H1 (cell line): ENCODE data around the gene CEP57L1. TPM values are rescaled to one million over a fixed set of nuclear protein-coding genes. Genes with fewer than 3 reads are reported as not detected.

ENCODE experiments used
- CTCF ChIA-PET: fragments of 300-600 bp; sonication (Branson Sonifier 250); formaldehyde crosslinking; loops from one replicate; lab custom pipeline; 2021; ENCODE audit not compliant: partially characterized antibody; lab: Charles Lee
- POLR2A ChIA-PET: fragments of 300-600 bp; sonication (Branson Sonifier 250); formaldehyde crosslinking; loops from one replicate; lab custom pipeline; 2021; ENCODE audit warnings: inconsistent platforms; ENCODE audit not compliant: partially characterized antibody; lab: Charles Lee
- DNase-seq, 2 experiments: peaks; one replicate each; pipeline versions ENCODE4 v3.0.0 to v3.0.0-alpha.2; 2010 to 2022; ENCODE audit warnings: low spot score in 2 of 2, low read depth in 1 of 2, mixed read lengths in 1 of 2
- FAIRE-seq: peaks from 2 replicates; lab custom pipeline; 2011; peaks lifted over from hg19 to GRCh38; lab: Jason Lieb, UNC
- H2AFZ ChIP-seq: 2 replicates; pipeline ENCODE4 v1.8.1; 2012; ENCODE audit warnings: low read length, inconsistent platforms
- H2AK5ac ChIP-seq: 2 replicates; pipeline ENCODE4 v1.6.1; 2013; ENCODE audit warnings: low read depth, low read length
- H2BK120ac ChIP-seq: replicated peaks from 2 replicates; pipeline ENCODE3; 2013; ENCODE audit warnings: low read depth, low read length, inconsistent platforms
- H2BK12ac ChIP-seq: 2 replicates; pipeline ENCODE4 v1.6.1; 2013; ENCODE audit warnings: low read depth, low read length
- H2BK15ac ChIP-seq: 2 replicates; pipeline ENCODE4 v1.6.1; 2013; ENCODE audit warnings: low read length
- H2BK20ac ChIP-seq: 2 replicates; pipeline ENCODE4 v1.6.1; 2013; ENCODE audit warnings: low read length
- H2BK5ac ChIP-seq: 2 replicates; pipeline ENCODE4 v1.6.1; 2013; ENCODE audit warnings: low read depth, low read length
- H3K14ac ChIP-seq: 2 replicates; pipeline ENCODE4 v1.6.1; 2013; ENCODE audit warnings: inconsistent platforms; ENCODE audit not compliant: insufficient read length
- H3K18ac ChIP-seq: 2 replicates; pipeline ENCODE4 v1.6.1; 2013; ENCODE audit warnings: low read length; ENCODE audit errors: extremely low read depth
- H3K23ac ChIP-seq: 2 replicates; pipeline ENCODE4 v1.6.1; 2013; ENCODE audit warnings: inconsistent platforms; ENCODE audit not compliant: insufficient read length
- H3K23me2 ChIP-seq: 2 replicates; pipeline ENCODE4 v1.6.1; 2013; ENCODE audit warnings: low read depth, low read length
- H3K27ac ChIP-seq: 2 replicates; pipeline ENCODE4 v1.6.1; 2011; ENCODE audit warnings: low read depth, low read length, inconsistent platforms
- H3K27me3 ChIP-seq, 4 experiments: replicated peaks in 1 of 4; 1 replicate in 1 of 4; 2 replicates in 3 of 4; pipeline versions ENCODE4 v1.6.1 to v1.8.1; 2011 to 2013; ENCODE audit warnings: low read length in 3 of 4, mild to moderate bottlenecking in 3 of 4, inconsistent platforms in 2 of 4, mixed read lengths in 2 of 4, moderate library complexity in 1 of 4; ENCODE audit not compliant: control insufficient read depth in 3 of 4, insufficient read depth in 3 of 4; ENCODE audit errors: extremely low read depth in 1 of 4
- H3K36me3 ChIP-seq, 4 experiments: 2 replicates each; pipeline versions ENCODE4 v1.6.1 to v1.8.1; 2011 to 2013; ENCODE audit warnings: mild to moderate bottlenecking in 4 of 4, low read length in 3 of 4, moderate library complexity in 2 of 4, control low read depth in 1 of 4, inconsistent platforms in 1 of 4; ENCODE audit not compliant: insufficient read depth in 4 of 4, control insufficient read depth in 2 of 4
- H3K4ac ChIP-seq: replicated peaks from 2 replicates; pipeline ENCODE3; 2013; ENCODE audit warnings: low read length, low read depth, mixed read lengths, inconsistent platforms; ENCODE audit not compliant: insufficient read length
- H3K4me1 ChIP-seq, 4 experiments: replicated peaks in 1 of 4; 1 replicate in 1 of 4; 2 replicates in 3 of 4; pipeline versions ENCODE4 v1.6.1 to v1.8.1; 2011 to 2013; ENCODE audit warnings: low read length in 3 of 4, inconsistent platforms in 2 of 4, mixed read lengths in 1 of 4; ENCODE audit not compliant: insufficient read depth in 4 of 4, control insufficient read depth in 3 of 4
- H3K4me2 ChIP-seq, 2 experiments: 2 replicates each; pipeline versions ENCODE4 v1.6.1 to v1.8.1; 2011 to 2013; ENCODE audit warnings: low read depth in 2 of 2, low read length in 2 of 2, control low read depth in 1 of 2, inconsistent platforms in 1 of 2, mild to moderate bottlenecking in 1 of 2; ENCODE audit not compliant: insufficient read depth in 1 of 2
- H3K4me3 ChIP-seq, 4 experiments: fragments of 200-600, 300-600 bp in 1 of 4; sonication (generic), shearing (Covaris generic), sonication (Bioruptor Twin) in 1 of 4; 2 replicates each; pipeline versions ENCODE4 v1.5.1 to v1.8.1; 2011 to 2016; ENCODE audit warnings: low read length in 4 of 4, low read depth in 3 of 4, control low read depth in 2 of 4, inconsistent platforms in 2 of 4, mild to moderate bottlenecking in 2 of 4, mixed read lengths in 1 of 4, moderate library complexity in 1 of 4; ENCODE audit not compliant: insufficient read depth in 2 of 4; ENCODE audit errors: extremely low read depth in 1 of 4
- H3K56ac ChIP-seq: replicated peaks from 2 replicates; pipeline ENCODE3; 2013; ENCODE audit warnings: low read depth, mild to moderate bottlenecking, mixed read lengths, low read length, inconsistent platforms; ENCODE audit not compliant: insufficient read length
- H3K79me1 ChIP-seq: 2 replicates; pipeline ENCODE4 v1.6.1; 2013; ENCODE audit warnings: low read depth, low read length, control low read depth
- H3K79me2 ChIP-seq, 2 experiments: 2 replicates each; pipeline versions ENCODE4 v1.6.1 to v1.8.1; 2012 to 2013; ENCODE audit warnings: low read length in 2 of 2, mild to moderate bottlenecking in 2 of 2, inconsistent platforms in 1 of 2; ENCODE audit not compliant: insufficient read depth in 2 of 2, control insufficient read depth in 1 of 2
- H3K9ac ChIP-seq, 4 experiments: replicated peaks in 1 of 4; 1 replicate in 1 of 4; 2 replicates in 3 of 4; pipeline versions ENCODE4 v1.6.1 to v1.8.1; 2011 to 2013; ENCODE audit warnings: low read depth in 3 of 4, low read length in 3 of 4, control low read depth in 2 of 4, mild to moderate bottlenecking in 2 of 4, moderate library complexity in 2 of 4, inconsistent platforms in 1 of 4; ENCODE audit errors: extremely low read depth in 1 of 4
- H3K9me3 ChIP-seq, 2 experiments: 2 replicates each; pipeline versions ENCODE4 v1.6.1 to v1.8.1; 2012 to 2013; ENCODE audit warnings: mild to moderate bottlenecking in 2 of 2, moderate library complexity in 2 of 2, control low read depth in 1 of 2, inconsistent platforms in 1 of 2, low read depth in 1 of 2, low read length in 1 of 2, mixed read lengths in 1 of 2; ENCODE audit not compliant: insufficient read depth in 2 of 2
- H4K20me1 ChIP-seq, 2 experiments: replicated peaks in 1 of 2; 2 replicates each; pipeline versions ENCODE3 to v1.8.1; 2011 to 2013; ENCODE audit warnings: inconsistent platforms in 2 of 2, low read length in 2 of 2, mild to moderate bottlenecking in 1 of 2; ENCODE audit not compliant: insufficient read depth in 2 of 2, control insufficient read depth in 1 of 2
- H4K5ac ChIP-seq: 2 replicates; pipeline ENCODE4 v1.6.1; 2013; ENCODE audit warnings: low read length, low read depth, mixed read lengths, inconsistent platforms; ENCODE audit not compliant: insufficient read length
- H4K8ac ChIP-seq: 2 replicates; pipeline ENCODE4 v1.8.0; 2013; ENCODE audit warnings: mild to moderate bottlenecking, moderate library complexity, low read length, inconsistent platforms; ENCODE audit not compliant: insufficient read depth; ENCODE audit errors: extremely low read depth
- H4K91ac ChIP-seq: replicated peaks from 2 replicates; pipeline ENCODE3; 2013; ENCODE audit warnings: low read length, mixed read lengths, inconsistent platforms; ENCODE audit not compliant: insufficient read length
- EGR1 ChIP-seq: IDR thresholded peaks from 2 replicates; pipeline ENCODE4 v1.6.1; 2011; ENCODE audit warnings: low read depth, low read length, borderline replicate concordance
- FOSL1 ChIP-seq: IDR thresholded peaks from 2 replicates; pipeline ENCODE4 v1.6.1; 2011; ENCODE audit warnings: mild to moderate bottlenecking, low read depth, low read length, moderate library complexity; ENCODE audit not compliant: insufficient read depth
- HDAC6 ChIP-seq: IDR thresholded peaks from one replicate; pipeline ENCODE4 v1.7.1; 2012; ENCODE audit warnings: low read depth, mild to moderate bottlenecking, inconsistent platforms, low read length, moderate library complexity
- KDM4A ChIP-seq: IDR thresholded peaks from one replicate; pipeline ENCODE4 v1.7.1; 2012; ENCODE audit warnings: low read depth, mild to moderate bottlenecking, moderate library complexity, low read length, inconsistent platforms; ENCODE audit not compliant: severe bottlenecking
- RAD21 ChIP-seq, 2 experiments: IDR thresholded peaks in 1 of 2; conservative IDR thresholded peaks in 1 of 2; 2 replicates each; pipeline ENCODE4 v1.6.1; 2011; ENCODE audit warnings: low read depth in 2 of 2, low read length in 2 of 2, improper control_type of control experiment in 1 of 2, inconsistent platforms in 1 of 2, mild to moderate bottlenecking in 1 of 2, moderate library complexity in 1 of 2
- RFX5 ChIP-seq: IDR thresholded peaks from 2 replicates; pipeline ENCODE4 v1.6.1; 2011; ENCODE audit warnings: low read depth, low read length, improper control_type of control experiment, borderline replicate concordance
- SIRT6 ChIP-seq: IDR thresholded peaks from one replicate; pipeline ENCODE4 v1.7.1; 2012; ENCODE audit warnings: low read length, inconsistent platforms
- WGBS, 2 experiments: shearing (Covaris generic) in 1 of 2; methylation state at CpG; one replicate each; pipeline versions ENCODE4 v1.1.6 to v1.1.7; 2013 to 2015; ENCODE audit warnings: low lambda C conversion rate in 2 of 2, mixed read lengths in 2 of 2, inconsistent platforms in 1 of 2, low coverage in 1 of 2, missing lambda C conversion rate in 1 of 2; ENCODE audit not compliant: insufficient replicate concordance in 2 of 2, insufficient coverage in 1 of 2, insufficient read length in 1 of 2; ENCODE audit errors: extremely low coverage in 1 of 2, missing lambda C conversion rate in 1 of 2; 5-methylcytosine and 5-hydroxymethylcytosine counted together
- polyA plus RNA-seq, 7 experiments: library from polyadenylated mRNA; depleted of rRNA in 3 of 7; stranded (reverse) in 5 of 7; unstranded in 2 of 7; fragments of >200 nt in 5 of 7; fragments of 200-250 nt in 2 of 7; gene quantifications; 1 replicate in 5 of 7; 2 replicates in 1 of 7; 4 replicates in 1 of 7; pipeline versions ENCODE4 v1.2.1 to v1.2.3, GENCODE V29; 2011 to 2013; ENCODE audit warnings: missing spikeins in 2 of 7, mixed read lengths in 2 of 7
- total RNA-seq: library from RNA; stranded (reverse); fragmentation: NEBNext Ultra II Directional; extraction: Animal tissue kit (Norgen Biotek cat#: 25700); gene quantifications from 2 replicates; pipeline ENCODE4 v1.2.1, GENCODE V29; 2021
- TF ChIP-seq, protein P1 (sequence below): IDR thresholded peaks from 2 replicates; pipeline ENCODE4 v1.6.1; 2012; ENCODE audit warnings: inconsistent platforms

Gene CEP57L1
- total and polyA plus RNA-seq, 2 of the 8 experiments (the other 6 are each of a cell fraction or from before 2014, with no cell fraction given) = 3.6 to 11.5 TPM

DNA sequence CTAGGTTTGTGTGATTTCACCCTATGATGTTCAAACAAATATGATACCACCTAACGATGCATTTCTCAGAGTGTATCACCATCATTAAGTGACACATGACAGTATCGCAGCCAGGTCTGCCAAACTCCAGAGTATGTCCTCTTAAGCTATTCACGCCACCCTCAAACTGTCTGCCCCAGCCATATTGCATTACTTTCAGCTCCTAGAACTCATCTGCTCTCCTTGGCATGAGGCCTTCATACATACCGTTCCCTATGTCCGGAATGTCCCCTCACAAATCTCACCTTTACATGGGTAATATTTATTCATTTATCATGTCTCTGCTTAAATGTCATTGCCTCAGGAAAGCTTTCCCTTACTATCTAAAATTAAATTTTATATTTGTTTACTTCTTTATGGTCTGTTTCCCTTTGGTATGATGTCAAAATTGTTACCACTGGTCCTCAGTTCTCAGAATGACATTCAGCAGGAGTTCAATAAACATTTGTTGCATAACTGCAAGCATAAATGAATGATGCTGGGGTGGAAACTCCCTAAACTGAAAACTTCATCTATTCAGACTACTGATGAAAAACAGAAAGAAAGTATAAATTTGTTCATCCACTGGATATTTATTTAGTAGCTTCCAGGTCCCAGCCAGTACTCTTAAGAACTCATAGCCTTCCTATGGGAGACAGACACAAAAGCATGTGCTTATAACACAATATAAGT is 3.8 kb upstream of the CEP57L1 start:
- no peak overlapping the region for H2AK5ac ChIP-seq
- no peak for DNase-seq
- no peaks in the 10 kb centered on the region for H3K79me1 ChIP-seq
- no peaks in the 10 kb centered on the region for H3K27me3 ChIP-seq
- no peaks in the 10 kb centered on the region for H3K36me3 ChIP-seq
- no peak overlapping the region for H2BK20ac ChIP-seq
- H3K4ac ChIP-seq = no peak overlapping the region
- H2BK120ac ChIP-seq = no peak overlapping the region
- no peak overlapping the region for H2BK15ac ChIP-seq
- no peak for FAIRE-seq
- no peak overlapping the region for H3K4me2 ChIP-seq
- no peaks in the 10 kb centered on the region for H3K9me3 ChIP-seq
- H3K18ac ChIP-seq = no peak overlapping the region
- peaks cover 0 to 6% of the 10 kb centered on the region in 2 experiments; a peak in 2 of 4 replicates for H3K79me2 ChIP-seq
- H4K5ac ChIP-seq = no peak overlapping the region
- TF ChIP-seq RFX5 = no peak
- TF ChIP-seq, protein P1, sequence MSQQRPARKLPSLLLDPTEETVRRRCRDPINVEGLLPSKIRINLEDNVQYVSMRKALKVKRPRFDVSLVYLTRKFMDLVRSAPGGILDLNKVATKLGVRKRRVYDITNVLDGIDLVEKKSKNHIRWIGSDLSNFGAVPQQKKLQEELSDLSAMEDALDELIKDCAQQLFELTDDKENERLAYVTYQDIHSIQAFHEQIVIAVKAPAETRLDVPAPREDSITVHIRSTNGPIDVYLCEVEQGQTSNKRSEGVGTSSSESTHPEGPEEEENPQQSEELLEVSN = no peak
- TF ChIP-seq FOSL1 = no peak
- no peak for TF ChIP-seq KDM4A
- no peak for TF ChIP-seq EGR1
- no peak for TF ChIP-seq SIRT6
- TF ChIP-seq HDAC6 = no peak
- TF ChIP-seq RAD21 (IDR thresholded peaks at IDR 0.05 in 1 of 2, conservative IDR thresholded peaks at IDR 0.05 in 1 of 2; ENCODE audit: low read depth in 2 of 2, low read length in 2 of 2) = no peak
- H3K27ac ChIP-seq = no peak overlapping the region
- 88% methylated on average over 5 of the region's 5 CpGs; no CpG with 5 or more reads in 1 of the 2 experiments for WGBS, 2 experiments
- H4K91ac ChIP-seq = no peak overlapping the region
- ChIA-PET POLR2A (no interaction called here), CTCF (interaction anchor here (1.3 kb wide), 1 partner anchor 177 kb away, joined by 3 read pairs; no protein-coding TSS in a partner anchor)
- no peak overlapping the region for H4K8ac ChIP-seq
- H3K9ac ChIP-seq = no peak overlapping the region
- no peak overlapping the region for H3K23ac ChIP-seq
- H2BK12ac ChIP-seq = no peak overlapping the region
- H2BK5ac ChIP-seq = no peak overlapping the region
- peaks cover 0 to 2% of the 10 kb centered on the region in 2 experiments for H4K20me1 ChIP-seq
- H3K4me1 ChIP-seq = 0 out of 7 replicates have a peak, but pooled peaks cover 0 to 2% (median 0%) of the 10 kb centered on the region in 4 experiments
- no peak overlapping the region for H3K56ac ChIP-seq
- peaks cover 10% of the 10 kb centered on the region for H3K23me2 ChIP-seq
- H3K14ac ChIP-seq = no peak overlapping the region
- no peak overlapping the region for H3K4me3 ChIP-seq
- H2AFZ ChIP-seq = no peak overlapping the region
